G401 (cell line): Measurements from ENCODE around the gene TYW3. TPM values are rescaled to one million over a fixed set of nuclear protein-coding genes. Genes with fewer than 3 reads are reported as not detected.

Experiments used
- DNase-seq: peaks from one replicate; pipeline ENCODE4 v3.0.0-alpha.2; 2015; ENCODE audit warnings: low spot score
- in situ Hi-C: cut with HindIII; loops from 2 replicates; pipeline ENCODE4 v1.10.0; 2016; ENCODE audit warnings: low sequenced_read_pairs, mixed read lengths
- total RNA-seq: library from RNA; depleted of rRNA; stranded (reverse); fragments of >200 nt; shearing (Covaris generic); gene quantifications from 2 replicates; pipeline ENCODE4 v1.2.3, GENCODE V29; 2014; rRNA removed

The TYW3 gene
- total RNA-seq, 1 experiment from 2014 or later, result 25.2 TPM

DNA sequence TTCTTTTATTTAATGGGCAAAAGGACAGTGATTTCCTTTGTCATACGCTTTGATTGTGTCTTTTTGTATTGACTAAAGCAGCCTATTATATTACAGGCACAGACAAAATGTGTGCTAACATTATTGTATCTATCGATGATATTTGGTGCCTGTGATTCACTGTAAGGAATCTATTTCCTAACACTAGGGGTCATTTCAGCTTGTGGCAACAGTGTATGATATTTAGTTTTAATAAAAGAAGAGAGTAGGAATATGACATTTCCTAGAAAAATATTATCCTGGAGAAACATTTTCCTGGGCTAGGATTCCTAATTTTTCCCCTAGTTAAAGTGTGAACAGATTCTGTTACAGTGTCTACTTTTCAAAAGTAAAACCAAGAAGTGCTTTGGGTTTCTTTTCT, 42.8 kb downstream of the TYW3 start:
- in situ Hi-C loops, result loop anchor here (25.0 kb wide), 1 partner anchor 412 kb away; no protein-coding TSS in a partner anchor
- DNase-seq, result no peak

GRCh38 chr1:74777525-74777924, 44.6 kb downstream of the TYW3 start:
- no peak for DNase-seq
- in situ Hi-C loops, result loop anchor here (25.0 kb wide), 1 partner anchor 410 kb away; no protein-coding TSS in a partner anchor

- in situ Hi-C loops, result loop anchor here (25.0 kb wide), 1 partner anchor 408 kb away; no protein-coding TSS in a partner anchor
- DNase-seq, result no peak
Measured at GRCh38 chr1:74779750-74780149, 46.8 kb downstream of the TYW3 start.

DNA sequence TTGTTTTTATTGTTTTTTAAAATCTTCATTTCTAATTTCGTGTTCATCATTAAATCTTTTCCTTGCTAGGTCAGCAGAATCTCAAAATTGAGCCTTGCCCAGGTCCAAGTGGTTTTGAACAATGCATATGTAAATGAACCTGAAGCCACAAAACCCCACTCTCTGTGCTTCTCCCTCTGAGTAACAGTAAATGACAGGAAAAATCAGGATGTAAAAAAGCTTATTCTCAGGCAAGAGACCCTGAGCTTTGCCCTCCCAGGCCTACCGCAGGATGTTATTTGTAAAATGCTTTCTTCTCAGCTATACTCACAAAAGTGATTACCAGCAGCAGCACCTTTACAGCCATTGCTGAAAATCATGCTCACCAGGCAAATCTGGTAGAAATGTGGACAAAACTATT, 47.6 kb downstream of the TYW3 start:
- in situ Hi-C loops, result loop anchor here (25.0 kb wide), 1 partner anchor 407 kb away; no protein-coding TSS in a partner anchor
- DNase-seq, result no peak

GRCh38 chr1:74785944-74786343, 53.0 kb downstream of the TYW3 start:
- no peak for DNase-seq
- in situ Hi-C loops, result loop anchor here (25.0 kb wide), 1 partner anchor 401 kb away; no protein-coding TSS in a partner anchor

DNA sequence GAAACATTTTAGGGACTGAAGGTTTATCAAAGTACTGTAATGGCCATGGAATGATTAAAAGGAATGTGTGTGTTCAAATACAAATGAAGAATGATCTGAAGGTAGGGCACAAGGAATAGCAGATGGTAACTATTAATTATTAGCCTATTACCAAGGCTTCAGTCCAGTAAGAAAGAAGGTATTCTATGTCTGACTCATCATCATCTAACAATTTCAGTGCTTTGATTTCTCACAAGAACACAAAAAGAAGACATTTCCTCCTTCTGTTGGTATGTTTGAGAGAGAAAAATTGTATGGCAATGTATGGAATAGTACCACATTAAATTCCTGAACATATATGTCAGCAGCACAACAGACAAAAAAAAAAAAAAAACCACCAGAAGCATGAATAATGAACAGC, 57.5 kb downstream of the TYW3 start:
- DNase-seq, result no peak
- in situ Hi-C loops, result loop anchor here (25.0 kb wide), 1 partner anchor 397 kb away; no protein-coding TSS in a partner anchor

- in situ Hi-C loops, result loop anchor here (25.0 kb wide), 1 partner anchor 396 kb away; no protein-coding TSS in a partner anchor
- no peak for DNase-seq
Measured at GRCh38 chr1:74791491-74791890, 58.5 kb downstream of the TYW3 start.

DNA sequence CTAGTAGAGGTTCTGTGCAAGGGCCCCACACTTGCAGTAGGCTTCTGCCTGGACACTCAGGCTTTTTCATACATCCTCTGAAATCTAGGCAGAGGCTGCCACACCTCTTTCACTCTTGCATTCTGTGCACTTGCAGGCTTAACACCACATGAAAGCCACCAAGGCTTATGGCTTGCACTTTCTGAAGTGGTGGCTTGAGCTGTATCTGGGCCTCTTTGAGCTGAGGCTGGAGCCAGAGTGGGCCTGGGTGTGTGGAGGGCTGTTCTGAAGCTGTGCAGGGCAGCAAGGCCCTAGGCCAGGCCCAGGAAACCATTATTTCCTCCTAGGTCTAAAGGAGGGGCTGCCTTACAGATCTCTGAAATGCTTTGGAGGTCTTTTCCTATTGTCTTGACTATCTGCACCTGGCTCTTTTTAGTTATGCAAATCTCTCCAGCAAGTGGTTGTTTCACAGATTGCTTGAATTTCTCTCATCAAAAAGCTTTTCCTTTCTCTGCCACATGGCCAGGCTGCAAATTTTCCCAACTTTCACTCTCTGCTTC, 66.2 kb downstream of the TYW3 start:
- in situ Hi-C loops, result loop anchor here (25.0 kb wide), 1 partner anchor 388 kb away; no protein-coding TSS in a partner anchor
- DNase-seq, result no peak

GRCh38 chr1:74811436-74812179, 78.7 kb downstream of the TYW3 start:
- in situ Hi-C loops, result no loop called here
- DNase-seq, result no peak

DNA sequence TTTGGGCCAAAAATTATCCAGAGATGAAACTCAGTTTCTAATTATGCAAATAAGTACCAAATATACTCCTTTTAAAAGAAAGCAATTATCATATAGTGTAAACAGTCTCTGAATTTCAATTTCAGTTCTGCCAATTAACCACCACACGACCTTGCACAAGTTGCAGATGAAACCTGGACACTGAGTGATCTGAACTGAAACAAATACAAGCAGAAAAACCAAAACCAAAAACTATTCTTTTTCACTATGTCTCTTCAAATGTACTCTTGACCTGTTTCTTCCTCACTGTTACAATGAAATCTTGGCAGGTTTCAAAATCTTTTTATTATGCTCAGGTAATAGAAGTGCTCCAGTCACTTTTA, 79.2 kb downstream of the TYW3 start:
- DNase-seq, result no peak
- in situ Hi-C loops, result no loop called here

Other genes with a start within 250 kb of the TYW3 start
- 0.03 TPM in 1 of 2 replicates, not detected in the other for gene LRRC53, start 220.5 kb upstream of the TYW3 start, total RNA-seq
- gene ERICH3, start 59.4 kb upstream of the TYW3 start, total RNA-seq, result not detected in 2 replicates
- 75.5 and 97.1 TPM in 2 replicates for gene CRYZ, start 102 bp upstream of the TYW3 start, total RNA-seq